Esophagus muscularis mucosa (tissue), 4 donors: ENCODE results near the gene DYNC2H1. TPM values are rescaled to one million over a fixed set of nuclear protein-coding genes. Genes with fewer than 3 reads are reported as not detected.

Source experiments
- DNase-seq: peaks from one replicate; pipeline ENCODE4 v3.0.0-alpha.2; 2017; ENCODE audit errors: extremely low spot score
- H3K27ac ChIP-seq, 4 donors: fragments of 200-600 bp; sonication (generic); replicated peaks in 1 of 4; 1 replicate in 3 of 4; 2 replicates in 1 of 4; pipeline ENCODE4 v1.5.1; 2016 to 2019; ENCODE audit warnings: mild to moderate bottlenecking in 1 of 4
- H3K27me3 ChIP-seq, 4 donors: fragments of 200-600 bp; sonication (generic); one replicate each; pipeline versions ENCODE4 v1.5.1 to v1.6.0; 2016 to 2019
- H3K36me3 ChIP-seq, 4 donors: fragments of 200-600 bp; sonication (generic); one replicate each; pipeline ENCODE4 v1.5.1; 2016 to 2019
- H3K4me1 ChIP-seq, 4 donors: fragments of 200-600 bp; sonication (generic); one replicate each; pipeline ENCODE4 v1.5.1; 2016 to 2019
- H3K4me3 ChIP-seq, 4 donors: fragments of 200-600 bp; sonication (generic); 1 replicate in 2 of 4; 2 replicates in 2 of 4; pipeline ENCODE4 v1.5.1; 2016 to 2019; ENCODE audit warnings: mild to moderate bottlenecking in 4 of 4, moderate library complexity in 1 of 4
- H3K9me3 ChIP-seq, 4 donors: fragments of 200-600 bp; sonication (generic); 1 replicate in 3 of 4; 2 replicates in 1 of 4; pipeline ENCODE4 v1.5.1; 2016 to 2019
- EP300 ChIP-seq: sonication (generic); formaldehyde crosslinking; IDR thresholded peaks from one replicate; pipeline ENCODE4 v1.6.1; 2017; ENCODE audit warnings: antibody characterized with exemption
- POLR2A ChIP-seq: fragments of 450-650 bp; IDR thresholded peaks from one replicate; pipeline ENCODE4 v1.6.1; 2017; ENCODE audit warnings: antibody characterized with exemption, moderate library complexity, mild to moderate bottlenecking, low read depth
- POLR2AphosphoS5 ChIP-seq, 2 donors: sonication (generic); formaldehyde crosslinking; IDR thresholded peaks; one replicate each; pipeline ENCODE4 v1.6.1; 2017; ENCODE audit warnings: antibody characterized with exemption in 2 of 2
- WGBS: methylation state at CpG from one replicate; pipeline ENCODE4 v1.1.5; 2018; 5-methylcytosine and 5-hydroxymethylcytosine counted together
- intact Hi-C: fragments of 100-400 bp; cut with DNase I; formaldehyde crosslinking; loops from one replicate; pipeline ENCODE4 v1.15.1; 2023
- total RNA-seq, 4 donors: library from RNA; depleted of rRNA; stranded (reverse); fragments of >200 nt; gene quantifications; one replicate each; pipeline versions ENCODE4 v1.1.0 to v1.2.1, GENCODE V29; 2016
- TF ChIP-seq, protein P1 (sequence below), 3 experiments: fragments of 200-600 bp in 2 of 3; fragments of 450-650 bp in 1 of 3; sonication (generic) in 2 of 3; IDR thresholded peaks; one replicate each; pipeline ENCODE4 v1.5.1; 2017 to 2019; ENCODE audit warnings: antibody characterized with exemption in 3 of 3, mild to moderate bottlenecking in 2 of 3, moderate library complexity in 1 of 3

DYNC2H1 gene
- total RNA-seq, 4 donors from 2014 or later = 9.2 to 14.5 (median 12.5) TPM

DNA sequence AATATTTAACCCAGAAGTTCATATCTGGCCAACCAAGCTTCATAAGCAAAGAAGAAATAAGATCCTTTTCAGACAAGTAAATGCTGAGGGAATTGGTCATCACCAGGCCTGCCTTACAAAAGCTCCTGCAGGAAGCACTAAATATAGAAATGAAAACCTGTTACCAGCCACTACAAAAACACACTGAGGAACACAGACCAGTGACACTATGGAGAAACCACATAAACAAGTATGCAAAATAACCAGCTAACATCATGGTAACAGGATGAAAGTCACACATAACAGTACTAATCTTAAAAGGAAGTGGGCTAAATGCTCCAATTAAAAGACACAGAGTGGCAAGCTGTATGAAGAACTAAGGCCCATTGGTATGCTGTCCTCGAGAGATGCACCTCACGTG lies 311.4 kb downstream of the DYNC2H1 start:
- no peak overlapping the region for H3K27ac ChIP-seq
- no peaks in the 10 kb centered on the region for H3K4me1 ChIP-seq
- intact Hi-C loops = no loop called here
- WGBS = 81% methylated on average over 2 of the region's 2 CpGs
- TF ChIP-seq POLR2A (no peak), EP300 (no peak), POLR2AphosphoS5 (IDR thresholded peaks at IDR 0.05) (no peak)
- TF ChIP-seq, protein P1, sequence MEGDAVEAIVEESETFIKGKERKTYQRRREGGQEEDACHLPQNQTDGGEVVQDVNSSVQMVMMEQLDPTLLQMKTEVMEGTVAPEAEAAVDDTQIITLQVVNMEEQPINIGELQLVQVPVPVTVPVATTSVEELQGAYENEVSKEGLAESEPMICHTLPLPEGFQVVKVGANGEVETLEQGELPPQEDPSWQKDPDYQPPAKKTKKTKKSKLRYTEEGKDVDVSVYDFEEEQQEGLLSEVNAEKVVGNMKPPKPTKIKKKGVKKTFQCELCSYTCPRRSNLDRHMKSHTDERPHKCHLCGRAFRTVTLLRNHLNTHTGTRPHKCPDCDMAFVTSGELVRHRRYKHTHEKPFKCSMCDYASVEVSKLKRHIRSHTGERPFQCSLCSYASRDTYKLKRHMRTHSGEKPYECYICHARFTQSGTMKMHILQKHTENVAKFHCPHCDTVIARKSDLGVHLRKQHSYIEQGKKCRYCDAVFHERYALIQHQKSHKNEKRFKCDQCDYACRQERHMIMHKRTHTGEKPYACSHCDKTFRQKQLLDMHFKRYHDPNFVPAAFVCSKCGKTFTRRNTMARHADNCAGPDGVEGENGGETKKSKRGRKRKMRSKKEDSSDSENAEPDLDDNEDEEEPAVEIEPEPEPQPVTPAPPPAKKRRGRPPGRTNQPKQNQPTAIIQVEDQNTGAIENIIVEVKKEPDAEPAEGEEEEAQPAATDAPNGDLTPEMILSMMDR (IDR thresholded peaks at IDR 0.05) = no peak
- no peaks in the 10 kb centered on the region for H3K36me3 ChIP-seq
- no peaks in the 10 kb centered on the region for H3K9me3 ChIP-seq
- no peak overlapping the region for H3K4me3 ChIP-seq
- H3K27me3 ChIP-seq = no peaks in the 10 kb centered on the region
- no peak for DNase-seq

GRCh38 chr11:103433386-103434072 lies 324.3 kb downstream of the DYNC2H1 start:
- WGBS = 47% methylated on average over 6 of the region's 6 CpGs
- Histone ChIP-seq H3K4me1 (peaks cover 0 to 4% (median 0%) of the 10 kb centered on the region in 4 donors), H3K9me3 (no peaks in the 10 kb centered on the region), H3K36me3 (no peaks in the 10 kb centered on the region), H3K4me3 (no peak overlapping the region), H3K27ac (no peak overlapping the region), H3K27me3 (no peaks in the 10 kb centered on the region)
- intact Hi-C loops = no loop called here
- TF ChIP-seq, protein P1 (IDR thresholded peaks at IDR 0.05) = no peak
- TF ChIP-seq EP300 = no peak
- TF ChIP-seq POLR2AphosphoS5 (IDR thresholded peaks at IDR 0.05) = no peak
- TF ChIP-seq POLR2A = no peak
- no peak for DNase-seq

DNA sequence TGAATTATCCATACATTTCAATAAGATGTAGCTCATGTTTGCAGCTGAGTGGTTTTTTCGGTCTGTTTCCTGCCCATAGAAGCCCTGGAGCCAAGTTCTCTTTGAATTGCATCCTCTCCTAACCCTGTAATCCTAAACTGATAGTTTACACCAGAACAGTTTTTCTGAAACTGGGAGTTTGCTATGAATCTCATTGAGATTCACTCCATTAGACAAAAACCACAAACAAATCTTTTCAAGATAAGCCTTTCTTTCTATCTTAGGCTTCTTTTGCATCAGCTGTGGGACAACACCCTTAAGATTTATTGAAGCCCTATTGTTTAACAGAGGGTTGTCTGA lies 324.8 kb downstream of the DYNC2H1 start:
- TF ChIP-seq POLR2AphosphoS5 (IDR thresholded peaks at IDR 0.05) (no peak), POLR2A (no peak), EP300 (no peak)
- TF ChIP-seq, protein P1 (IDR thresholded peaks at IDR 0.05) = no peak
- Histone ChIP-seq H3K36me3 (no peaks in the 10 kb centered on the region), H3K9me3 (no peaks in the 10 kb centered on the region), H3K27ac (no peak overlapping the region), H3K4me1 (peaks cover 0 to 4% (median 0%) of the 10 kb centered on the region in 4 donors), H3K27me3 (no peaks in the 10 kb centered on the region), H3K4me3 (no peak overlapping the region)
- intact Hi-C loops = no loop called here
- 22% methylated on average over 1 of the region's 1 CpG for WGBS
- DNase-seq = no peak

DNA sequence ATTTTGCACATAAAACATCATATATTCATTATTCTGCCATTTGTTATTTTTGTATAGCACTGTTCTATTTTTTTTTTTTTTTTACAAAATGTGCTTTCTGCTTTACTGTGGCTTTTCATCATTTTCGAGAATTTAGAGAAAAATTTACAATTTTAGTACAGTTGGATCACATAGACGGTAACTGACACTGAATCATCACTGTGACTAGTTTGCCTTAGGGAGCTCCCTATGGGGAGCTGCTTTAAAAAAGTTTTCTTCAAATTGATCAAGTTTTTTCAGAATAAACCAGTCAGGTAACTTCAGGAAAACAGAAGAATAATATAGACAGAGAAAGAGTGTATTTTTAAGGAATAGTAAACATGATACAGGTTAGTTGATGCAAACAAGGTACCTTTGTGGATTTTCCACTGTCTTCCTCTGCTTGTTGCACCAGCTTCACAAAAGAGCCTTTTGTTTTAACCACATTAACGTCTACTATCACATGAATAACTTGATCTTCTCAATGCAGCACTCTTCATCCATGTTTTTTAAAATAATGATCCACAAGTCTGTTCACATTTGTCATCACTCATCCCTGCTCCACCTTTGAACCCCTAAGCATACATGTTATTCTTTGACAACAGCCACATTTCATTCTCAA lies 327.0 kb downstream of the DYNC2H1 start:
- intact Hi-C loops = no loop called here
- no peak for DNase-seq
- H3K27me3 ChIP-seq = no peaks in the 10 kb centered on the region
- no peaks in the 10 kb centered on the region for H3K36me3 ChIP-seq
- no peak overlapping the region for H3K4me3 ChIP-seq
- H3K9me3 ChIP-seq = no peaks in the 10 kb centered on the region
- H3K4me1 ChIP-seq = peaks cover 0 to 4% (median 0%) of the 10 kb centered on the region in 4 donors
- no peak for TF ChIP-seq POLR2A
- TF ChIP-seq POLR2AphosphoS5 (IDR thresholded peaks at IDR 0.05) = no peak
- TF ChIP-seq EP300 = no peak
- TF ChIP-seq, protein P1 (IDR thresholded peaks at IDR 0.05) = no peak
- WGBS = 92% methylated on average over 3 of the region's 3 CpGs
- H3K27ac ChIP-seq = no peak overlapping the region
